Activated T-cell treated with anti-CD3 and anti-CD28 coated beads for 48 hours (primary cell): ENCODE measurements around the gene ADAMTS2.
"Not testable (repeated sequence)": the region's sequence is repeated elsewhere in the genome, so short reads cannot be mapped to it uniquely, and the experiment has no call there.

Experiments used
- DNase-seq: peaks from one replicate; pipeline ENCODE4 v3.0.0-alpha.2; 2020; ENCODE audit warnings: low read depth

Gene ADAMTS2

DNA sequence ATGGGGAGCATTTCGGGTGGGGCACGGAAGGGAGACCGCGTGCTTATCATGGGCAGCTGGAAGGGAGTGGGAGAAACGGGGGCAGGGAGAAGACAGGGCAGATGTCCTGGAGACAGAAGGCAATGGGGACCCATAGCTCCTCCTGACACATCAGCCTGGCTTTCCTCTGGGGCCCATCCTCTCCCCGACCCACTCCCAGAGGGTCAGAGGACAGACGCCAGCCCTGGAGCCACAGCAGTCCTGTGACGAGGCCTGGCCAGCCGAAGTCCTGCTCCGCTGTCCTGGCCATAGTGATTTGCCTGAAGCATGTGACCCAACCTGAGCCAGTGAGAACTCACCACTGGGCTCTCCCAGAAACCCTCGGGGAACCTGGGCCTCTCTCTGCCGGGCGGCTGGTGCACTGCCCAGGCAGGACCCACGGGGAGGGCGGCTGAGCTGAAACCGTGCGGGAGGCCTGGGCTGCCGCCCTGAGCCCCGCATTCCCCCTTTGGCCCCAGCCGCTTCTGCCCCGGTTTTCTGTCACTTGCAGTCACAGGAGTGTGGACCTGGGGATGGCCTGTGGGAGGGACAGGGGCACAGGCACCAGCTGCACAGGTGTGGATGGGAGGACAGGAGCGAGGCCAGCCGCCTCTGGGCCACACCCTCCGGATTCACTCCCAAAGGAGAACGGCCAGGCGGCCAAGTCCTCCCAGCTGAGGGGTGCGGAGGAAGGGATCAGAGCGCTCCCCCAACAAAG, 19.8 kb downstream of the ADAMTS2 start:
- DNase-seq, result no peak

DNA sequence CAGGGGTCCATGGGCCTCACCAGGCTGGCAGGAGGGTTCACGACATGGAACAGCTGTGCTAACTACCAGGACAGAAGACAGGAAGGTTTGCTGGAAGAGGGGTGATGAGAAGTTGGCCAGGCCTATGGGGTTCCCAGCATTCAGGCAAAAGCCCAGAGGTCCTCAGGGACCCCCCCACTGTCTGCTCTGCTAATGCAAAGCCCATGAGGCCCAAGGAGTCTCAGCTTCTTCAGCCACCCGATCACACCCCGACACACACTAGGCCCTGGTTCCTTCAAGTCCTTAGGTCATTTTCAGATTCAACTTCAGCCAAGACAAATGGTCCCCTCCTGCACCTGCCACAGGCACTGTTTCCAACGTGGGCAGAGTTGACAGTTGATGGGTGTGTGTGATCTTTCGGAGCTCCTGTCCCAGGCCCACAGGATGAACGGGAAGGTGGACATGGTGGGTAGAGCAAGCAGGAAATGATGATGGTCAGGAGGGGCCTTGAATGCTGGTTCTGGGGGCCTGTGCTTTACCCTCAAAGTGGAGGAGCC, 20.4 kb downstream of the ADAMTS2 start:
- DNase-seq, result no peak

DNA sequence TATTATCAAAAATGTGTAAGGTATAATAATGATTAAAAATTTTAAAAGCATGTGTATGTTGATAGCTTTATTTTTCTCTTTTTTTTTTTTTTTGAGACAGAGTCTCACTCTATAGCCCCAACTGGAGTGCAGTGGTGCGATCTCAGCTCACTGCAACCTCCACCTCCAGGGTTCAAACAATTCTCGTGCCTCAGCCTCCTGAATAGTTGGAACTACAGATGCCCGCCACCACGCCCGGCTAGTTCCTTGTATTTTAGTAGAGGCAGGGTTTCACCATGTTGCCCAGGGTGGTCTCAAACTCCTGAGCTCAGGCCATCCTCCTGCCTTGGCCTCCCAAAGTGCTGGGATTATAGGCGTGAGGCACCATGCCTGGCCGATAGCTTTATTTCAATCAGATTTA, 20.9 kb downstream of the ADAMTS2 start:
- DNase-seq, result not testable (repeated sequence)

DNA sequence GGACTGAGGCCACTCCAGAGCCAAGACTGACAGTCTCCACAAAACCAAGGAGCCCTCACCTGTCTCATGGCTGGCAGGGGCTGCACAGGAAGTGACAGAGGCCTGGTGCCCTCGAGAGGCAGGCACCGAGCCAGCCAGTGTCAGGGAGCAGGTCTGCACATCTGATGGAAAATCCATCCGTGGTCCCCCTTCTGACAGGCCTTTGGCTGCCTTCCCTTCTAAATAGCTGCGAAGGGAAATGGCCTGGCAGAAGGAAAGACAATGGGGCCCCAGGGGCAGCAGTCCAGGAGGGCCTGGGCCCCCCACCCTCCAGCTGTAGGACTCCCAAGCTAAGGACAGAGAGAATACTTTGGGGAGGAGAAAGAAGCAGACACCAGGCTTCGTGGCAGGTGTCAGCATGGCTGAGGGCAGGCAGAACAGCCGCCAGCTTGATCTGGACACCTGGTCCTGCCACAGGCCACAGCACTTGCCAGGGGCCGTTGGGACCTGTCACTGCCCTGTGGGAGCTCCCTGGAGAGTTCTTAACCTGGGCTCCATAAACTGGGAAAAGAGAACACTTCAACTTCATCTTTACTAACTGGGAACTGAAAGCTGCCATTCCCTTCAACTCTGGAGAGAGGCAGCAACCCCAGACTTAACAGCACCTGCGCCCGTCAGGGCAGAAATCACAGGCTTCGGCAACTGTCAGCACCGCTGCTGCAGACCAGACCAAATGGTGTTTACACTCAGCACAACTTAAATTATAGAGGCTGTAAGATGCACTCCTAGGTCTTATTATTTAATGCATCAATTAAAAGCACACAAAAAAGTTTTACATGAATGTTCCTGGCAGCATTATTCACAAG, 22.0 kb downstream of the ADAMTS2 start:
- no peak for DNase-seq

DNA sequence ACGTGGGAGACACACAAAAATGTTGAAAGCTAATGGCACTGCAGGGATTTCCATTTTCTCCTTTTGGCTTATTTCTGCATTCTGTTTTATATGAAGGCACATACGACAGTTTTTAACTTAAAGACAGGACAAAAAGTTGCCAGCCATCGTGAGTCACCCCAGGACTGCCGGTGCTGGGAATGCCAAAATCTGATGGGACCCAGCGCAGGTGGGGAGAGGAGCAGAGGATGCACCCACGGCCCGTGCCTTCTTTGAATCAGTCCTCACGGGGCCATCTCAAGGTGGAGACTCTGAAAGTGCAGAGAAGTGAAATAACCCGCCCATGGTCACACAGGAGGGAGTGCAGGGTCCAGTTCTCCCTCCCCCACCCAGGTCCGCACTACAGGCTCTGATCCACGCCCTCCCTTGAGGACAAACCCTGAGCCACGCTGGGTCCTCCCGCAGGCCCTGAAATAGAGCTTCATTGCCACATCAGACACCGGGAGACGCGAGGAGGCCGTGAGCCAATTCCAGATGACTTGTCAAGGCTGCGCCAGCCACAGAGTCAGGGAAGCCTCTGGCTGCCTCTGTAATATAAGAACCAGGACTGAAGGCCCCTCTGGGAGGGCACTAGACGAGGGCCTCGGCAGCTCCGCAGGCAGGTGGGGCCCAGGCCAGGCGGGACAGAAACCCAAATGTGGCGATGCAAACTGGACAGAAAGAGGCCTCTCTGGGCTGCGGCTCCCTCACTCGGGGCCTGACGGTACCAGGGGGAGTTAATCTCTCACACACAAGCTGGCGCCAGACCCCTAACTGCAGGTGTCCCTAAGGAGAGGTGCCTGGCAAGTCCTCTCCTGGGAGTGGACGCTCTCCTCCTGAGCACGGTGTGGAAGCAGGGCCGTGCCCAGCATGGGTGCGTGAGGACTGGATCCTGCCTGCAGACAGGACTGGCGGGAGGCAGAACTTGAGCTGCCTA, 22.9 kb downstream of the ADAMTS2 start:
- no peak for DNase-seq

DNA sequence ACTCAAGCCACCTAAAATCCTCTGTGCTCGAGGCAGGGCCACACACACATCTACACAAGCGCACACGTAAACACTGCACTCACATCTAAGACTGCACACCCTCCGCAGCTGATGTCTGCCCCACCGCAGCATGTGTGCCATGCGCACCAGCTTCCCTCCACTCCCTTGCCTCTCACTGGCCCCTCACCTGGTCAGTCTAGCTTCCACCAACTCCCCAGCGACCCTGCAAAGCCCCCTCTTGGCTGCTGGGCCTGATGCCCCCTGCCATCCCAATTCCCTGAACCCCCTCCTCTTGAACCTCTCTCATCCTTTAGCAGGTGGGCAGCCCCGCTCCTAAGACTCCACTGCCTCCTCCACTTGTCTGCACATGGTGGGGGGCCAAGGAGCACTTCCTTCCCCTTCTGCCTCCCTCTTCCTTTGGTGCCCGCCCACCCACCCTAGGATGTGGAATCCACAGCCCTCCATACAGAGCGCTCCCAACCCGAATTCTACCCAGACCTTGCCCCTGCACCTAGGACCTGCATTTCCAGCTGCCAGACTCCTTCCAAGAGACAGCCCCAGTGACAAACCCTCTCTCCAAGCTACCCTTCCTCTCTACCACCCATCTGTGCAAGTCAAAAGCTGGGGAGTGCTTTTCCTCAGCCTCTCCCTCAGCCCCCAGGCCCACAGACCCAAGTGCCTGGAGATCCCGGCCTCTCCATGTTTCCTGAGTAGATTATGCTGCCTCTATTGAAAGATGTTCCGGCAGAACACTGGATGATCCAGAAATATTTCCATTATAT, 23.9 kb downstream of the ADAMTS2 start:
- DNase-seq, result no peak

DNA sequence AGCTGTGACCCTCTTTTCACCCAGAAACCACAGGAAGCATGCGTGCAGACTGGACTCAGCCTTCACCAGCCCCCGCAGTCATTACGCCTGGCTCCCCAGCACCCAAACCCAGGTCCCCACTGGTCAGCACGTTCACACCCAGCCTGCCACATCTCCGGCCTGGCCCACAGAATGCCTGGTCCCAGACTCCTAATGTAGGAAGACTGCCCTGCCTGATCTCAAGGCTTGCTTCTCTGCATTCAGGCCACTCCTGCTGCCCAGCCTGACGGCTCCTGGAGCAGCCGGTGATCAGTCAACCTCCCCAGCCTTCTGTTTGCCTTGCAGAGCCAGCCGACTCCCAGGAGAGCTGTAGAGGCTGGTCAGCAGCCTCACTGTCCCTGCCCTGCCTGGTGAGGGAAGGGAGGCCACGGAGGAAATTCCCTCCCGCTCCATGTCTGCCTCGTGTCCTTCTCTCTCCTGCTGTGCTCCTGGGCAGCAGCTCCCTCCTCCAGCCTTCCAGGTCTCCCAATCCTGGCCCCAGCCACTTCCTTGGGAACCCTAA, 25.4 kb downstream of the ADAMTS2 start:
- no peak for DNase-seq

DNA sequence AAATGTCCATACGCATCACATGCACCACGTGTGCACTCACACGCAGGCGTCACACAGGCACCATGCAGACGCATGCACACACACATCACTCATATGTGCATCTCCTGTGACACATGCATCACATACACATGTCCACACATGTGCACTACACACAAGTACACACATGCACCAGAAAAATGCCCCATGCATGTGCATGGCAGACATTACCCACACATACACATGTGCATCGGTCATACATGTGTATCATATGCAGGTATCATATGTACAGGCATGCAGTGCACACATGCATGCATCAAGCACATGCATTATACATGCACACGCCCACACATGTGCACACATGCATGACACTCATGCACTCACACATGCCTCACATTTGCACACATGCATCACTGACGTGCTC, 26.1 kb downstream of the ADAMTS2 start:
- DNase-seq, result no peak

DNA sequence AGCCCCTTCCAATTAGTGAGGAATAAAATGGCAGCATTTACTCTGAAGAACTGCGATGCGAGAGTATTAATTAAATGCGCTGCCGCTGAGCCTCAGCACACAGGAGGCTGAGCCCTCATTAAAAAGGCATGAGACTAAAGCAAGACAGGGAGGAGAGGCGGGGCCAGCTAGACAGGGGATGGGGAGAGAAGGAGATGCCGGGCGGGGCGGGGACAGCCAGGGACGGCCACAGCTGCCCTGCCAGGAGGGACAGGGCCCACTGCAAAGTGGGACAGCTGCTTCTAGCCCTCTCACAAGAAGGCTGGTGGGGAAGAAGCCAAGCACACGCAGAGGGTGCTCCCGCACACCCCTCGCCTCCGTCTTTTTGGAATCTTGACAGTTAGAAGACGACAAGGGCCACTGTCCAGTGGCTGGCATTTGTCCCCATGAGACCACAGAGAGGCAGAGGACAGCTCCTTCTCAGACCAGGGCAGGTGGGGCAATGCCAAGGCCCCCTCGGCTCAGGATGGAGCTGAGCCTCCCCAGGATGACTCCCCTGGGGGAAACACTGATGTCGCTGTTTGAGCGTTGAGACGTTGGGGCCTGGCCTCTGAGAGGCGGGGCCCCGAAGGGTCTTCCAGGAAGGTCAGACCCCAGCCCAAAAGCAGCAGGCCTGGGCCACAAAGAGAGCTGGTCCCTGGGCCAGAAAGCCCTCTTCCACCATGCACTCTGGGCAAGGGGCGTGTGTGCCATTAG, 26.9 kb downstream of the ADAMTS2 start:
- DNase-seq, result no peak

DNA sequence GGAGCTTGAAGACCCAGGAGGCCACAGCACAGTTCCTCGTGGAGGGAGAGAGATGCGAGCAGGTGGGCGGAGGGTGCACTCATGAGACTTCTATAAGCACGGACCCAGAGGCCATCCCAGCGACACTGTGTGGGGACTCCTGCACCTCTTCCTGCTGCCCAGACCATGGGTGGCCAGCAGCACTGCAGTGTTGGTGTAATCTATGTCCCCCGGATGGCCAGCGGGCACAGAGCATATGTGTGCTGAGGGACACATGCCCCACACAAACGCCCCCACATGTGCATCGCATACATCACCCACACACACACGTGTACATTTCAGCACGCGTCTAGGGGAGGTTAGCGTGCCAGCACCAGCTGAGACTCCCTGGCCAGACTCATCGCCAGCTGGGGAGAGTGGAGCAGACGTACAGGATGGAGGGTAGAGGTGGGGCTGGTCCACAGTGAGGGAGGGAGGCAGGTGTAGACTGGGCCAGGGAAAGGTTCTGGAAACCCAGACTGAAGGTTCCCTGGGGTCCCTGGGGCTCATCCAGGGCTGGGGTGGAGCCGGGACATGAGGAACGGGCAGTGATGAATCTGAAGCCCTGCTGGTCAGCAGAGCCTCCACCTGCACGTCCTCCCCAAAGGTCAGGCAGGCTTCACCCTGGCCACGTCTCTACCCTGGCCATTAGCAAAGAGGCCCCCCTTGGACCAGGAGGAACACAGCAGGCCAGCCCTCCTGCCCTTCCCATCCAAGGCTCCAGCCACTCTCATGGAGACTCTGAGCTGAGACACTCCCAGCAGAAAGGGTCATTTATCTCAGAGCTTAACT, 27.6 kb downstream of the ADAMTS2 start:
- DNase-seq, result no peak

DNA sequence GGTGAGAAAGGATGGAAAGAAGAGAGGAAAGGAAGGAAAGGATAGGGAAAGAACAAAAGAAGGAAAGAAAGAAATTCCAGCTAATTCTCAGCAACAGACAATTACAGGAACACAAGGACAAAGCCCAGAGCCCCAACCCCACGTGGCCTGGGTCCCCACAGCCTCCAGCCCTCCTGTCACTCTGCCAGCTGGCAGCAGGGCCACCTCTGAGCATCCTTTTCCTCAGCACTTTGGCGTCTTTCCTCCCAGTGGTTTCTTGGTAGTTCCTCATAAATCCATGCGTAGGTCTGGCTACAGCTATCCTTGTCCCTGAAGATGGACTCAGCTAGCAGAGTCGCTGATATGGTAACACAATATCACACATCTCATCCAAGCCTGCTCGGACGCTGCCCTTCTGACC, 28.3 kb downstream of the ADAMTS2 start:
- DNase-seq, result no peak

DNA sequence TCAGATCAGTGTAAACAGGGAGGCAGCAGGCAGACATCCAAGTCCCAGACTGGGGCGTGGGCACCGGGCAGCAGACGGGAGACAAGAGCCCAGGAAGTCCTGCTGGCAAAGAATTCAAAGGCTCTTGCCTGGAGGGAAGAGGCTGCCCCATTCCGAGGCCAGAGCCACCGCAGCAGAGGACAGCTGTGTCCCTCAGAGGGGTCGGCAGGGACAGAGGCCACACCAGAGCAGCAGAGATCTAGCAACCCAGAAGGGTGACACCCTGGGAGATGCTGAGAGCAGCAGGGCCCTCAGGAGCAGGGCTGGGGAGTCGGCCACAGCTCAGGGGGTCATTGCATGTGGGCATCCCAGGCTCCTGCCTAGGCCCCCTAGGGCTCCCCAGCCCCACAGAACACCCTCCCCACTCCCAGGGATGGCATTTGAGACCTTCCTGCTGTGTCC, 29.1 kb downstream of the ADAMTS2 start:
- DNase-seq, result no peak

DNA sequence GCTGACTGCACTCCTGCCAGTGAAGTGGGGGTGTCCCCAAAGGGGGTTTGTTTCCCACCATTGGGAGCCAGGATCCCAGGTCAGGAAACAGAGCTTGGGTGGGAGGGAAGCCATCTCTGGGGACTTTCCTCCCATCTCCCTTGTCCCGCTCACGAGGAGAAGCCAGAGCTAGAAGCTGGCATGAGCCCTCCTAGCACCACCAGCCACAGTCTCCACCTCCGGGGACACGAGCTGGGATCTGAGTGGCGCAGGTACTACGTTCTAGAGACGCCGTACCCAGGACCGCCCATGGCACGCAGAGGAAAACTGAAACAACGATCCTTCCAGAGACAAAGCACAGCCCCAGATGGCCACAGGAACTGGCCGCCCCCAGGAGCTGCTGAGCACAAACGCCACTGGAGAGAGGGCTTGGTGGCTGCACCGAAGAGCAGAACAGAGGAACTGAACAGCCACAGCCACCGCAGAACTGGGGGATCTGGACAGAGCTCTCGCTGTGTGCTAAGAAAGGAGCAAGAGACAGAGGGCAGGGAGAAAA, 29.8 kb downstream of the ADAMTS2 start:
- DNase-seq, result no peak

DNA sequence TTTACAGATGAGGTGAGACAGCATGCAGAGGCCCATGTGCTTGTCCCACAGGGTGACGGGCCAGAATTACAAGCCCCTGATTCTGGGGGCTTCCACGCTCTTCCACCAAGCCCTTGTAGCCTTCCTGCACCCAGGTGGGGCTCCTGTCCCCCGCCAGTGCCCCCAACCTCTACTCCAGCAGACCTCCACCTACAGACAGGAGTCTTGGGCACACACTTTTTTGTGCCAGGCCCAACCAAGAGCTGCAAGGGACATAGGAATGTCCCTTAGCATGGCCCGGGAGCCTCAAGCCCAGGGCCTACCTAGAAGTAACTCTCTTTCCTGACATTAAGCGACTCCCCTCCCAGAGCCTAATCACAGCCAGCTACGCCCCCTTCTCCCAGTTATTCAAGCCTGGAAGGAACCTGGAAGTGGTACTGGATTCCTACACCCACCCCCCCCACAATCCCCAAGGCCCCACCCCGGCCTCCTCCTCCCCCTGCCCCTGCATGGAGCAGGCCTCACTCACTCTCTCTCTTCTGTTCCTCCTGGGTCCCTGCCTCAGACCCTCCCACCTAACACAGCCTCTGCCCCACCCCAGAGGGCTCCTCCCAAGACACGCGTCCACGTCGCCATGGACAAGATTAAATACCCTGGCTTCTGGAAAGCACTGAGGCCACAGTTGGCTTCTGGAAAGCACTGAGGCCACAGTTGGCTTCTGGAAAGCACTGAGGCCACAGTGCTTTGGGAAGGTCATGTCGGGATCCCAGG, 30.5 kb downstream of the ADAMTS2 start:
- DNase-seq, result no peak

DNA sequence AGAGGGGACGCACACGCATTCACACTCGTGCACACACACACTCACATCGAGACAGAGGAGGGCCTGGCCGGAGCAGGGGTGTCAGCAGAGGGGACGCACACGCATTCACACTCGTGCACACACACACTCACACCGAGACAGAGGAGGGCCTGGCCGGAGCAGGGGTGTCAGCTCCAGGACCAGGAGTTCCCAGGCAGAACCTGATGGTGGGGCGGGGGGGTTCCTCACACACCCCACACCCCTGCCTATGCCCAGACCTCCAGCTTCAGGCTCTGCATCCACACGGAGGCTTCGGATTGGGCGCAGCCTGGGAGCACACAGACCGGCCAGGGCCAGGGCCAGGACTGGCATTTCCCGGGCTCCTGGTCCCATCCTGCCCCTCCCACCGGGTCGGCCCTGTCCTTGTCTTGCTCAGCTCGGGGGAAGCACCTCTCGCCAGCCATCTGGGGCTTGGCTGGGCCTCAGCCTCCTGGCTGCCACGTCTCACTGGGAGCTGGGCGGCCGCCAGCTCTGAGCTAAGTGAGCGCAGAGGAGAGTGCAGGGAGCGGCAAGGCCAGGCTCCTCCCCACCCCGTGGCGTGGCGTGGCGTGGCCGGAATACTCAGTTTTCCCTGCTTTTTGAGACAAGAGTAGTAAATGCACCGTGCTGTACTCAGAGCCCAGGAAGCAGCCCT, 31.3 kb downstream of the ADAMTS2 start:
- no peak for DNase-seq

DNA sequence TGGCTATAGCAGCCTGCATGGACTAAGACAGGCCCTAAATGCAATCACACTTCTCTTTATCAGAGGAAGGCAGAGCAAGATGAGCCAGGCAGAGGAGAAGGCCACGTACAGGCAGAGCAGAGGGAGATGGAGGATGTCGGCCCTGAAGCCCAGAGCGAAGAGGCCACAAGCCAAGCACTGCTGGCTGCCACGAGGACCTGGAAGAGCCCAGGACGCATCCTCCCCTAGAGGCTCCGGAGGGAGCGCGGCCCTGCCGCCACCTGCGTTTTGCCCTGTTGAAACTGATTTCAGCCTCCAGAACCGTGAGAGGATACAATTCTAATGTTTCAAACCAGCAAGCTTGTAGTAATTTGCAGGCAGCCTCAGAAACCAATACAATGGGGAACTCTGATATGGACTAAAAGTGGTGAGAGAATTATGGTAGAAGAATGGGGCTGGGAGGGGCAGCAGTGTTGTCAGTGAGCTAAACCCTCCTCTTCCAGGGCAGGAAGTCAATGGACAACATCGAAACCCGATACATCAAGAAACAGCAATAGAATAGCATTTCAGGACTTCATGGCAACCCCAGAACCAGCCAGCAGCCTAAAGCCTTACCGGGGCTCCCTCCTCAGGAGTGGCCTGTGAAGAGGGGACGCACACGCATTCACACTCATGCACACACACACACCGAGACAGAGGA, 32.6 kb downstream of the ADAMTS2 start:
- DNase-seq, result no peak

DNA sequence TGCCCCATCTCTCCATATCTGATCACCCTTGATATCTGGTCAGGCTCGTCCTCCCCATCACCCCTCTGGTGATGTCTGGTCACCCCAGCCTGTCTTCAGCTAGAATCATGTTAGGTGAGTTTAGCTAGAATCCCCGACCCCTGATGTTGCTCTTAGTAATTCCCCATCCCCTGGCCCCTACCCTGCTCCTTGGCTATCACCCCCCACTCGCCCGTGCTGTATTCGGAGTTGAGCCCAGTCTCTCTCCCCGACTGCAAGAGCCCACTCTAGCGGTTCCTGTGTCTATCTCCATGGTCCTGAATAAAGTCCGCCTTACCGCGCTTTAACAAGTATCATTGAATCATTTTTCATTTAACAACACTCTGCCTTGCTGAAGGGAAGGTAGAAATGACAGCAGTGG, 33.7 kb downstream of the ADAMTS2 start:
- DNase-seq, result no peak
